ENCODE results near the gene CTBS.
"Not testable (repeated sequence)": the region's sequence is repeated elsewhere in the genome, so short reads cannot be mapped to it uniquely, and the experiment has no call there.

The CTBS gene

DNA sequence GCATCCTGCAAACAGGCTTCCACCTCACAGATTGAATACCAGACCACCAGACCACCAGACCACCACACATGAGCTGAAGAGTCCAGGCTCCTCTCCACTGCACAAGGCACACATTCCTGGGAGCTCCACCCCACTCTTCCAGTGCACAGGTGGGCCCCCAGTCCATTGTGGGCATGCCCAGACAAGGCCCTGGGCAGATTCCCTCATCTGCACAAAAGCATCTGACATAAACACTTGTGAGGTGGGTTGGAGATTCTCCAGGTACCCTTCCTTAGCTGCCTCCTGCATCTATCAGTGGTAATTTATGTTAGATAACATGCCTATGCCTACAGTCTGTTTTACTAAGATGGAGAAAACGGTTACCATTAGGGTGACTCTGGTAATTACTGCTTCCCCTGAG is 11.6 kb upstream of the CTBS start:
- DNase-seq (ENCODE audit: low read depth, low spot score), result no peak

DNA sequence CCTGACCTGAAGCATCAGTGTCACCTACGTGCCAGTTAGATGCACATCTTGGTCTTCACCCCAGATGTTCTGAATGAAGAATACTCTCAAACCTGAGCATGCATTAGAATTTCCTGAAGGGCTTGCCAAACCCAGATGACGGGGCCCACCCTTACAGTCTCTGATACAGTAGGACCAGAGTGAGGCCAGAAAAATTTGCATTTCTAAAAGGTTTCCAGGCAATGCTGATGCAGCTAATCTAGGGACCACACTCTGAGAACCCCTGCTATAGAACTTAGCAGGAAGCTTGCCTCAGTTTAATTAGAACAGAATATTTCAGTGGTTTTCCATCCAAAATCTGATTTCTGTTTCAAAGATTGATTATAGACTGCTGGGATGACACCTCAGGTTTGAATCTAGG is 9.9 kb upstream of the CTBS start:
- no peak for DNase-seq (ENCODE audit: low read depth, low spot score)

DNA sequence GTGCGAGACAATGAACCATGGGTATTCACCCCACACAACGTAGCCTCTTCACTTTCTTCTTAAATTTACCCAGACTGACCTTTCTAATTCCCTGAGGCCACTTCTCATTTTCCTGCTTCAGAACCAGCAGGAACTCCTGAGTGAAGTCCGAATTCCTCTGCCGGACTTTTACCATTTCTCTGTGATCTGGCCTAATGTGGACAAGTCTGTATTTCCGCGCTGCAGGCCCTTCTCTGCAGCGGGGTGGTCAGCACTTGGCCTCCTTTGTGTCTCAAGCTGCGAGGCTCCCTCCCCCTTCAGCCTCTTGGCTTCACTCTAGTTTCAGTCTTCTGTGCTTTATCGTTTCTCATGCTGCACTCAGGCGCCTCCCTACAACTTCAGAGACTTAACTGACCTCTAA is 9.4 kb upstream of the CTBS start:
- no peak for DNase-seq (ENCODE audit: low read depth, low spot score)

DNA sequence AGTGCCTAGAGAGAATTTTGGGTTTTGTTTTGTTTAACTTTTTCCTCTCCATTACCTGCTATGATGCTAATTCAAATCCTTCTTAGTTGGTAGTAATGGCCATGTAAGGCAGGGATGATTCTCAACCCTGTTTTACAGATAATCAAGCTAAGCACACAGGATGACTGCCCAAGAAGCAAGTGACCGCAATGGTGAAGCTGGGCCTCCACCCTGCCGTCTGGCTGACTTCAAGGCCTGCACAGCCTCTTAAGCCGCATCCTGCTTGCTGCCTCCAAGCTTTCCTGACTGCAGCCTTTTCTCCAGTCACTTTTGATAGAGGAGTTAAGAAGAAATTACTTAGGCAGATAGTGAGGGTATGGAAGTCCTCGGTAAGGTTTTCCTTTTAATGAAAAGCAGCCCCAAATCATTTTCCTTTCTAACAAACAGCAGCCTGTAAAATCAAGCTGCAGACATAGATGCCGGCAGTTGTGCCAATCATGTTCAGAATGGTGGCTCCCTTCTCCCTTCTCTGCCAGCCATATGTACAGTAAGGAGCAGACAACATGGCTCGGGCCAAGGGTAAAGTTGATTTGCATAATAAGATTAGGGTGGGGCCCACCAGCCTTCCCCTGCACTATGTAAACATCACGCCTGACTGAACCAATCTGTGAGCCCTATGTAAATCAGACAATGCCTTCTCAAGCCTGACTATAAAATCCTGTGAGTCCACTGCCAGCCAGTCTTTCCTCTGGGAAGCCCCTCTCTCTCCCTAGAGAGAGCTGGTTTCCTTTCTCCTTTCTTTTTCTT is 8.8 kb upstream of the CTBS start:
- DNase-seq (ENCODE audit: low read depth, low spot score), result no peak

DNA sequence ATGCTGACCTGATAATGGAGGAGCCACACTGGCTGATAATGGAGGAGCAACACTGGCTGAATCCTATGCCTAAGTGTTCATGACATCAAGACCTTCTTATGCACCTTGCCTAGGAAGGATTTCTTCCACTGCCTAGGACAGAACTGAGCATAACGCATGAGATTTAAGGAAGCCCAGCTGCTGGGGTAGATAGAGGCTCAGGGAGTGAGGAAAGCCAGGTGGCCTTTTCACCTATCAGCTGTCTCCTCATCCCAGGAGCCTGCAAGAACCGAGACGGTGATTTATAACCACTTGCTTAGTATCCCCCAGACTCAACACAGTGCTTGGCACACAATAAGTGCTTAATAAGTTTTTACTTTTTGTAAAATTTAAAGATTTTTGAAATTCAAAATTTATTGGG is 7.4 kb upstream of the CTBS start:
- DNase-seq (ENCODE audit: low read depth, low spot score), result no peak

DNA sequence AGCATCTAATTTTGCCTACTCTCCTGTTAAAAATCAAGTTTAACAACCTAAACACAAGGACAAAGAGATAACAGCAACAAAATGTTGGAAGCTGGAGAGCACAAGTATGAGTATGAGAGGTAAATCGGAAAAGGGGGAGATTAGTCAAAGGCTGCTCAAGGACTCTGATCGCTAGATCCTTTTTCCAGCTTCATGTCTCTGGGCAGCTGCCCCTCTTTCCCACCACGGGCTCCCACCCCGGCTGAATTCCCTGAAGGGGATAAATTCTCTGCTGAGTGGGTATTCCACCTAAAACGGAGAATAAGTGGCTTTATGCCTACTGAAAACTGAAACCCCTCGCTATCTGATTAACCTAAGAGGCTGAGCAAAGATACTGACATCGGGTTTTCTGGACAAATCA is 696 bp upstream of the CTBS start:
- DNase-seq (ENCODE audit: low read depth, low spot score), result no peak

DNA sequence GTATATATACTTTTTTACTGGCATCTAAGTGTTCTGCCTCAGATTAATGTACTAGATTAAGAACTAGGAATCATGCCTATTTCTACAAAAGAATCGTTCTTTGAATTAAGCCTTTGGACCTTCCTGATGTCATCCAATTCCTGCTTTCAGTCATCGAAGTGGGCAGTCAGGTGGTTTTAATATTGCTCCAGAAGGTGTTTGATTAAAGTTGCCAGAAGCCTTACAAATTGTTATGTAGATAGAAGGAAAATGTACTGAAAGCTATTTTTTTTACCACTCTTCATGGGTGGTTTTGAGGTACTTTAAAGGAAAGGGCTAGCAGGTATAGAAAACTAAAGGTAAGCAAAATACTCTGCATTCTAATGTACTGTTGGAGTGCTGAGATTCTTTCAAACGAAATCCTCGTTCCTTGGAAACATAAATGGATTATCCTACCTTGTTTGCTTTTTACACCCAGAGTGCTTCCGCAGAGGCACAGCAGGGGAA is 716 bp downstream of the CTBS start:
- DNase-seq (ENCODE audit: low read depth, low spot score), result no peak

DNA sequence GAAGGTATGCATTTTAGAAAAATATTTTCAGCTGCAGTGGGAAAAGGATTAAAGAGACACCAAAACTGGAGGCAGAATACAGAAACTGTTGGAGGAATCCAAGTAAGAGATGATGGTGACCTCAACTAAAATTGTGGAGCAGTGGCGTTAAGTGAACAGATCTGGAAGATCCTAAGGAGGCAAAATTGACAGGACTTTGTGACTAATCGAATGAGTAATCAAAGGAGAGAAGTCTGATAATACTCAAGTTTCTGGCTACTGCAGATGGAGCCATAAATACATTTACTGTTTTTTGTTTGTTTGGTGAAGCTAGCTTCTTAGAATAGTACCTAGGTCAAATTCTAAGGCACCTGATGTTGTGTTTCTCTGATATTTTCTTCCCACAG is 3.1 kb downstream of the CTBS start:
- no peak for DNase-seq (ENCODE audit: low read depth, low spot score)

DNA sequence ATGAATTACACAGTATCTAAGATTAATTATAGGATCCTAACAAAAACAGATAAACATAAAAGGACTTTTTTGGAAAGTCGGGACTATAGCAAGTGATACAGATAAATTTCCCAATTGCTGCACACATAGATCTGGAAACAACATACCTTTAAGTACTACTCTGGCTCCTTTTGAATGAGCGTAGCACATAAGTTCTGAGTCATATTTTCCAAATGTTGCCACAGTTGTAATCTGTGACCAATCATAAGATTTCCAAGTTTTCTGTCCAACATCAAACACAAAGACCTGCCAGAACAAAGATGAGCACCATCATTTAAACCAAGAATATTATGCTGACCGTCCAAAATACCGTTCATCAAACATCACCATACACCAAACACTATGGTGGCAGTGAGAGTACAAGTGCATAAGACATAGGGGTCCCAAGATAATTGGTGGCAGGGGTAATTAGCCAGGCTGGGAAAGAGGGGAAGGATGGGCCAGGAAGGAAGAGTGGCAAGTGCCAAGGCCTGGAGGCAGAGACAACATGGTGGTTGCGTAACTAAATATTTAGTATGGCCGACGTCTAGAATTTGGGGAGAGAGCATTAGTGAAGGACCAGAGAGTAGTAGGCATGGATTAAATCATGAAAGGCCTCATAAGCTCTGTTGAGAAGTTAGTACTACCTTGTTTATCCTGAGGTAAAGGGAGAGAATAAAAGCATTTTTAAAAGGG is 3.6 kb downstream of the CTBS start:
- DNase-seq (ENCODE audit: low read depth, low spot score), result no peak

DNA sequence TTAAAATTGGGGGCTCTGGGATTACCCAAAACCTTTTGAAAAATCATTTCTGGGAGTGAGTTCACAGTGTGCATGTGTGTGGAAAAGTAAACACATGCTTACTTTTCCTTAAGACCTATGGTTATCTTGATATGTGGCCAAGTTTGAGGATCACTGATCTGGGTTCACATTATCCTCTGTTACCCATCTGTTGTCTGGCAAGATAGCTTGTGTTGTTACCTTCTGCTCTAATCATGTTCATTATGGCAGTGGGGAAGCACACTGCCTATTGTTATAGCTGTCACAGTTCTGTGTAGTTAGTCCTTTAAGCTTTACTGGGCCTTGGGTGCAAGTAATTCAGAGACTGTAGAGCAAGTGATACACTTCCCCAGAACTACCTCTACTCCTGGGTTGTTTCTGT is 5.0 kb downstream of the CTBS start:
- DNase-seq (ENCODE audit: low read depth, low spot score), result no peak

DNA sequence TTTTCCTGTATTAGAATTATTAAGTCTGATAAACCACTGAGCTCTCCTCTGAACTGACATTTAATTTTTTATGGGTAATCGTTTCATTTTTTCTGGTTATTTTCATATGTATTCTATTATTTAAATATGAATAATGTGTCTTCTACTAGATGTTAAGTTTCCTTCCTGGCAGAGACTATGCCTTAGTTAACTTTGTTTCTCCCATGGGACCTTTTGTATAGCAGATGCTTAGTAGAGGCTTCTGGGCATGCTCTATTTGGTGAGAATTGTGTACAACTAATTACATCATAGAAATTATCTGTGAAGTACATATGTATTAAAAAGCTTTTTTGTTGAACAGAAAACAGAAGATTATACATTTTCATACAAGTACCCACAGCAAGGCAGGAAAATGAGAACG is 23.4 kb downstream of the CTBS start:
- no peak for DNase-seq (ENCODE audit: low read depth, low spot score)

DNA sequence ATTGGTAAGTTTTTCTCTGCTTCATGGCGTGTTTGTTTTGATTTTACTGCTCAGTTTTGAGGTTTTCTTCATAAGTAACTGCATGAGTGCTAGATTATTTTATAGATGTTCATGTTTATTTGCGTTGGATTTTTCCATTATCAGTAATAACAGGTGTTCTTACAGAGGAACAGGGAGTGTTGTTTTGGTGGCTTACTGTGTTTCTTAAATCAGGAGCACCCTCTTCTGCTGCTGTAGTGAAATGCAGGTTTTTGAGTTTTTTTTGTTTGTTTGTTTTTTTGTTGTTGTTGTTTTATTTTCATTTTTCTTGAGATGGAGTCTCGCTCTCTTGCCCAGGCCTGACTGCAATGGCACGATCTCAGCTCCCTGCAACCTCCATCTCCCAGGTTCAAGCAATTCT is 32.6 kb downstream of the CTBS start:
- DNase-seq (ENCODE audit: low read depth, low spot score), result no peak

DNA sequence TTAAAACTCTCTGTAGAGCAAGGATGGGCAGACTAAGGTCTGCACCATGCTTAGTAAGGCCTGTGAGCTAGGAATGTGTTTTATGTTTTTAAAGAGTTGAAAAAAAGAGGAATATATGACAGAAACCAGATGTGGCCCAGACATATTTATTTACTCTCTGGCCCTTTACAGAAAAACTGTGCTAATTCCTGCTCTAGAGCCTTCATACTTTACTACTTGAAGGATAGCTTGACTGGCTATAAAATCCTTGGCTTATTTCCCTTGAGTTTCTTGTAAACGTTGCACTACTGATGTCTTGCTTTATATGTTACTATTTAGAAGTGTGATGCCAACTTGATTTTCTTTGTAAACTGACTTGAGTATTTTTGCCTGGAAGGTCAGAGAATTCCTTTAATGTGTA is 33.5 kb downstream of the CTBS start:
- DNase-seq (ENCODE audit: low read depth, low spot score), result no peak

DNA sequence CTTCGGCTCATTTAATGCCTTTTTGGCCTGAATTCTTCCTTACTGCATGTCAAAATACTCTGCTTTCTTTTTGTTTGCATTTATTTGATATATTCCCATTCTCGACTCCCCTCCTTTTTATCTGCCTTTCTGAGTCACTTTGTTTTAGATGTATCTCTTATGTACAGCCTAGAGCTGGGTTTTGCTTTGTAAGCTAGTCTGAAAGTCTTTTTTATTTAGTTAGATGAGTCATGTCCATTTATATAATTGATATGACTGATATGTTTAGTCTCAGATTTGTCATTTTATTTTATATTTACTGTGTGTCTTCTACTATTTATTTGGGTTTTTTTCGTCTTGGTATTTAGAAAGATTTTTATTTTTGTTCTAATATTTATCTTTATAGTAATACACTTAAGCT is 34.3 kb downstream of the CTBS start:
- no peak for DNase-seq (ENCODE audit: low read depth, low spot score)

DNA sequence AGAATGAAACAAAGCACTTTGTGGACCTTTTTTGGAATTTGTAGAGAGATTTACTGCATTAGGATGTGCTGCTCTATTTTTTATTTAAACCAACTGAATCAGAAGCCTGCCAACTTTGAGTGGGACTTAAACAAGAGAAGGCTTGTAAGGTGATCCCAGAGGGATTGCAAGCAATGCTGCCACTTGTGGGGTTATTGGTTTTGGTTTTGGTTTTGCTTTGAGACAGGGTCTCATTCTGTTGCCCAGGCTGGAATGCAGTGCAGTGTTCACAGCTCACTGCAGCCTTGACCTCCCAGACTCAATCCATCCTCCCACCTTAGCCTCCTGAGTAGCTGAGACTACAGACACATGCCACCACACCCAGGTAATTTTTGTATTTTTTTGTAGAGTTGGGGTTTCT is 35.6 kb downstream of the CTBS start:
- DNase-seq (ENCODE audit: low read depth, low spot score), result no peak

DNA sequence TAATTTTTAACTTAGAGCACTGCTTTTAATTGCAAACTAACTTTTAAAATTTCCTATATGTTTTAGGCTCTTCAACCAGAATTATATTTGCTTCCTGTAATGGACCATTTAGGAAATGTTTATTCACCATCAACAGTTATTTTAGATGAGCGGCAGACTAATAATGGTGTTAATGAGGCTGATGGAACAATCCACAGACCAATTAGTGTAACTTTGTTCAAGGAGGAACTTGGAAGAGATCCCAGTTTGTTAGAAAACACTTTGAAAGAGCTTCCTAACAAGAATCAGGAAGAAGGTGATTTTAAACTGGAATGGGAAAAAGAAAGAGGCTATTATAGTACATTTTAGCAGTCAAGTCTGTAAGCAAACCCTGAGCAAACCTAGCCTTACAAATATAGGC is 48.5 kb downstream of the CTBS start:
- no peak for DNase-seq (ENCODE audit: low read depth, low spot score)

DNA sequence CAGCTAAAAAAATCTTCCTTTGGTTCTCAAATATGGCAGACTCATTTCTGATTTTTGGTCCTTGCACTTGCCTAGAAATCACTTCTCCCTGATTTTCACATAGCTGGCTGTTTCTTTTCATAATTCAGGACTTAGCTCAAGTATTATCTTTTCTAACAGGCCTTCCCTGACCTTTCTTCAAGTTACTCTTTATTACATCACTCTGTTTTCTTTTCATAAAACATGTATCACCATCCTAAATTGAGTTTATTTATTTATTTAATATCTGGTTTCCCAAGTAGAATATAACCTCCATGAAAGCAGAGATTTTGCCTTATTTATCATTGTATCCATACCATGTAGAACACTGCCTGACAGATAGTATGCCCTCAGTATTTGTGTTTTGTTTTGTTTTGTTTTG is 49.6 kb downstream of the CTBS start:
- no peak for DNase-seq (ENCODE audit: low read depth, low spot score)

DNA sequence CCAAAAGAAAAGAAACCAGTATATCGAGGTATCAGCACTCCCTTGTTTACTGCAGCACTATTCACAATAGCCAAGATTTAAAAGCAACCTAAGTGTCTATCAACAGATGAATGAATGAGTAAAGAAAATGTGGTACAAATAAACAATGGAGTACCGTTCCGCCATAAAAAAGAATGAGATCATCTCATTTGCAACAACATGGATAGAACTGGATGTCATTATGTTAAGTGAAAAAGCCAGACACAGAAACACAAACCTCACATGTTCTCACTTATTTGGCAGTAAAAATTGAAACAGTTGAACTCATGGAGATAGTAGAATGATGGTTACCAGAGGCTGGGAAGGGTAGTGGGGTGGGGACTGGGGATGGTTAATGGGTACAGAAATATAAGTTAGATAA is 63.6 kb downstream of the CTBS start:
- DNase-seq (ENCODE audit: low read depth, low spot score), result no peak

DNA sequence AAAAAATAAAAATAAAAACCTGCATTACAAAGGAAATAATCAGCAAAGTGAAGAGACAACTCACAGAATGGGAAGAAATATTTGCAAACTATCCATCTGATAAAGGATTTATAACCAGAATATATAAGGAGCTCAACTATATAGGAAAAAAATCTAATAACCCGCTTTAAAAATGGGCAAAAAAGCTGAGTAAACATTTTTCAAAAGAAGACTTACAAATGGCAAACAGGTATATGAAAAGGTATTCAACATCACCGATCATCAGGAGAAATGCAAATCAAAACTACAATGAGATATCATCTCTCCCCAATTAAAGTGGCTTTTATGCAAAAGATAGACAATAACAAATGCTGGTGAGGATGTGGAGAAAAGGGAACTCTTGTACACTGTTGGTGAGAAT is 64.1 kb downstream of the CTBS start:
- DNase-seq (ENCODE audit: low read depth, low spot score), result no peak

DNA sequence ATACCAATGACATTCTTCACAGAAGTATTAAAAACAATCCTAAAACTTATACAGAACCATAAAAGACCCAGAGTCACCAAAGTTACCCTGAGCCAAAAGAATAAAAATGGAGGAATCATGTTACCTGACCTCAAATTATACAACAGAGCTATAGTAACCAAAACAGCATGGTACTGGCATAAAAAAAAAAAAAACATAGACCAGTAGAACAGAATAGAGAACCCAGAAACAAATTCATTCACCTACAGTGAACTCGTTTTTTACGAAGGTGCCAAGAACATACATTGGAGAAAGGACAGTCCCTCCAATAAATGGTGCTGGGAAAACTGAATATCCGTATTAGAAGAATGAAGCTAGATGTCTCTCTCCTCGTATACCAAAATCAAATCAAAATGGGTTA is 65.2 kb downstream of the CTBS start:
- DNase-seq (ENCODE audit: low read depth, low spot score), result no peak

DNA sequence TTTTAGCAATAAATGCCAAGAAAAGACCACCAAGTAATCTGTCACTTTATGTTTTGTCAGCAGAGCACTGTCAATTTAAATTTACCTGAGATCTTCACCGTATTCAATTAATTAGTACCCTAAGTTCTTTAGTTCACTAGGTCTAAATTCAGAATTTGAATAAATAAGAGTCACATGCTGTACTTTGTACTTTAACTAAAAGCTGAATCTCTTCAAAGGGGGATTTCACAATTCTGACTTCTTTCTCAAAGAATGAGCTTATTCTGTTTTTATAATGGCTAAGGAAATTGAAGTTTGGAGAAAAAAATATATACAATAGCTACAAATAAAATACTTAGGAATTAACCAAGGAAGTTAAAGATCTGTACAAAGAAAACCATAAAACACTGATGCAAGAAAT is 65.7 kb downstream of the CTBS start:
- DNase-seq (ENCODE audit: low read depth, low spot score), result no peak

DNA sequence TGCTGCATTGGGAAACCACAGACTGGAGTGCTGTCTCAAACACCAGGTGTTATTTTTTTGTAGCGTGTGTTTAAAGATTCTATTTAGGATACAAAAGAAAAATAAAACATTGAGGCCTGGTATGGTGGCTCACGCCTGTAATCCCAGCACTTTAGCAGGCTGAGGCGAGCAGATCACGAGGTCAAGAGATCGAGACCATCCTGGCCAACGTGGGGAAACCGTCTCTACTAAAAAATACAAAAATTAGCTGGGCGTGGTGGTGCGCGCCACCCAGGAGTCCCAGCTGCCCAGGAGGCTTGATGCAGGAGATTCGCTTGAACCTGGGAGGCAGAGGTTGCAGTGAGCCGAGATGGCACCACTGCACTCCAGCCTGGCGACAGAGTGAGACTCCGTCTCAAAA is 66.4 kb downstream of the CTBS start:
- DNase-seq (ENCODE audit: low read depth, low spot score), result not testable (repeated sequence)

DNA sequence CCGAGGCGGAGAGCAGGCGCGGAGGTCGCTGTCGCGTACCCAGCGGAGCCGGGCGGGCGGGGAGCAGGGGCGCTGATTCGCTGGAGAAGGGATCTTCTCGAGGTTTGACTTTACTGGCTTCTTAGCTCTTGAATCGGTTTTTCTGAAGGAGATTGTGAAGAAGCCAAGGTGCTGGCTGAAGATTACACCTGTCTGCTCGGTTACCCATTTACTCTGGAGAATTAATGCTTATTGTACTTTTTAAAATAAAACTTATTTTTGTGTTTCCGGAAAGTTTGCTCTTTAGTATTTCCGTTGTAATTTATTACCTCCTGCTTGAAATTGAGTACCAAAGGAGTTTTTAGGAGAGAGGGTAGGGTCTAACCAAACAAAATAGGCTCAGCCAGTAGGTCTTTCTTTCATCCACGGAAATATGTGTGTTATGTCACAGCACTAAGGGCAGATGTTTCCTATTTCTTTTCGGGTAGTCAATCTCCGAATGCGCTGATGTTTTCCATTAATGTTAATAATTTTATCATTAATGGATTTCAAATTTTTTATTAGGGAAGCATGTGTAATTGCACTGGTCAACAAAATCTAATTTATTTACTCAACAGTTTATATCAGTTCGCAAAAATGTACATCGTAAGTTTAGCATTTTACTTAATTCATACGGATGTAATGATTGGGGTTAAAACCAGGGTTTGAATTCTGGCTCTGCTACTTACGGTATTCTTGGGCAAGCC is 67.3 kb downstream of the CTBS start:
- no peak for DNase-seq (ENCODE audit: low read depth, low spot score)

Data from activated naive CD8-positive, alpha-beta T cell treated with anti-CD3 and anti-CD28 coated beads, Interleukin-2, amount 50 U/mL, for 16 hours (primary cell).